CD8-positive, alpha-beta memory T cell (primary cell): ENCODE measurements around the gene PHF20. TPM values are rescaled to one million over a fixed set of nuclear protein-coding genes. Genes with fewer than 3 reads are reported as not detected.
A peak's percentile ranks its signal among the peaks of the same experiment; 100 is the strongest.

ENCODE experiments used
- CTCF ChIA-PET: fragments of 350-600 bp; sonication (Branson Sonifier 250); formaldehyde crosslinking; loops from one replicate; lab custom pipeline; 2021; ENCODE audit warnings: antibody characterized with exemption; lab: Charles Lee
- POLR2A ChIA-PET: fragments of 350-600 bp; sonication (Branson Sonifier 250); formaldehyde crosslinking; loops from one replicate; lab custom pipeline; 2021; ENCODE audit warnings: antibody characterized with exemption; lab: Charles Lee
- DNase-seq, 5 donors: peaks; one replicate each; pipeline versions ENCODE4 v3.0.0 to v3.0.0-alpha.2; 2020 to 2022; ENCODE audit warnings: mixed read lengths in 1 of 5
- H3K27ac ChIP-seq: one replicate; pipeline ENCODE4 v1.7.0; 2013; ENCODE audit warnings: low read depth, mild to moderate bottlenecking, low read length, moderate library complexity
- H3K27me3 ChIP-seq: 2 replicates; pipeline ENCODE4 v1.7.0; 2013; ENCODE audit warnings: low read length, mild to moderate bottlenecking; ENCODE audit not compliant: insufficient read depth, poor library complexity, severe bottlenecking
- H3K36me3 ChIP-seq: 2 replicates; pipeline ENCODE4 v1.7.0; 2013; ENCODE audit warnings: mild to moderate bottlenecking, low read length, moderate library complexity; ENCODE audit not compliant: insufficient read depth
- H3K4me1 ChIP-seq: 2 replicates; pipeline ENCODE4 v1.7.0; 2013; ENCODE audit warnings: mild to moderate bottlenecking, low read length, moderate library complexity; ENCODE audit not compliant: insufficient read depth
- H3K4me3 ChIP-seq: 2 replicates; pipeline ENCODE4 v1.7.0; 2013; ENCODE audit warnings: mild to moderate bottlenecking, low read length
- H3K9me3 ChIP-seq: 2 replicates; pipeline ENCODE4 v1.7.0; 2013; ENCODE audit warnings: mild to moderate bottlenecking, low read length
- H3K27ac Mint-ChIP-seq, 8 donors: one replicate each; pipeline ENCODE4 v1.8.0; 2020 to 2021; ENCODE audit warnings: mixed read lengths in 8 of 8, mild to moderate bottlenecking in 6 of 8, inconsistent platforms in 3 of 8, moderate library complexity in 3 of 8
- H3K27me3 Mint-ChIP-seq, 2 donors: one replicate each; pipeline ENCODE4 v1.8.0; 2020 to 2021; ENCODE audit warnings: mixed read lengths in 2 of 2, mild to moderate bottlenecking in 1 of 2, moderate library complexity in 1 of 2
- H3K36me3 Mint-ChIP-seq, 3 donors: one replicate each; pipeline ENCODE4 v1.8.0; 2020 to 2021; ENCODE audit warnings: mixed read lengths in 3 of 3, inconsistent platforms in 1 of 3, mild to moderate bottlenecking in 1 of 3
- H3K4me1 Mint-ChIP-seq, 3 donors: one replicate each; pipeline ENCODE4 v1.8.0; 2020 to 2021; ENCODE audit warnings: mixed read lengths in 3 of 3, inconsistent platforms in 1 of 3, mild to moderate bottlenecking in 1 of 3
- H3K4me3 Mint-ChIP-seq, 7 donors: one replicate each; pipeline ENCODE4 v1.8.0; 2020 to 2021; ENCODE audit warnings: mixed read lengths in 7 of 7, mild to moderate bottlenecking in 6 of 7, moderate library complexity in 4 of 7, inconsistent platforms in 2 of 7
- H3K9me3 Mint-ChIP-seq, 5 donors: one replicate each; pipeline ENCODE4 v1.8.0; 2020 to 2022; ENCODE audit warnings: mixed read lengths in 5 of 5, mild to moderate bottlenecking in 3 of 5, moderate library complexity in 2 of 5, inconsistent platforms in 1 of 5
- polyA plus RNA-seq: library from polyadenylated mRNA; unstranded; fragments of 300-500 nt; fragmentation: Illumina TruSeq; gene quantifications from one replicate; pipeline ENCODE4 v1.2.3, GENCODE V29; 2021
- total RNA-seq, 2 experiments: library from RNA; stranded (reverse); gene quantifications; one replicate each; pipeline ENCODE4 v1.2.3, GENCODE V29; 2021

The PHF20 gene
- total and polyA plus RNA-seq, 3 experiments from 2014 or later = 53.9 to 124 (median 54.3) TPM

DNA sequence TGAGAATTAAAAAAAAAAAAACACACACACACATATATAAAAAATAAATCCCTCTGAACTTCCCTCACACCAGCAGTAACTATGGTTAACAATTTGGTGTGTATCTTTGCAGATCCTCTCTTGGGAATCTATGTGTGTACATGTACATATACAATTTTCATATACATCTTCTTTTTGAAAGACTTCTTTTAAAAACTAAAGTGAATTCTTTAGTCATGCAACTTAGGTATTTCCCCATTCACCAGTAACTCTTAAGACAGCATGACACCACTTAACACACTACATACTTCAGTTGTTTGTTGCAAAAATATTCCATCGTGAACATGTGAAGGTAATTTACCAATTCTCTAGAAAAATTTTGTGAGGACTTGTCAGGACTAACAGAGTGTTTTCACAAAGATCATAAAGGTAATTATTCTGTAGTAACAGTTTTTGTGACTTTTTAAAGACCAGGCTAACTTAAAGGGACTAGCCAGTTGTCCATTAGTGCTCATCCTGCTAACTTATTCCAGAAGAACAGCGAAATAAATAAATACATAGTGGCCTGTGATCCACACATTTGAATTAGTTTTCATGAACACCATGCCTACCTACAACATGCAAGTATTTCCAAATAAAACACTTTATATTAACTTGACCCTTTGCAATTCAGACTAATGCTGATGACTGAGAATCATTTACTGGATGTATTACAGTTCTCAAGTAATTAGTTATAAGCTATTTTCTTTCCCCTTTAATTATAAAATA is 41.8 kb upstream of the PHF20 start:
- H3K4me1 Mint-ChIP-seq = peaks cover 60 to 72% (median 71%) of the 10 kb centered on the region in 3 donors
- DNase-seq = no peak
- peak overlapping the region in 4 of 7 donors; percentile 38 to 57 (median 44) for H3K4me3 Mint-ChIP-seq
- H3K4me1 ChIP-seq = peaks cover 51% of the 10 kb centered on the region
- H3K36me3 ChIP-seq = peaks cover 89% of the 10 kb centered on the region
- ChIA-PET POLR2A (interaction anchor here (2.2 kb wide), 1 partner anchor 12 kb away, joined by 7 read pairs; the partner anchor contains the start of gene RBM39), CTCF (interaction anchor here (1.1 to 1.9 kb wide), 2 partner anchors 10 to 12 kb away, joined by 4 to 7 read pairs; partner anchors contain the start of gene RBM39)
- H3K27me3 Mint-ChIP-seq = peaks cover 0 to 3% of the 10 kb centered on the region in 2 donors
- H3K9me3 Mint-ChIP-seq = no peaks in the 10 kb centered on the region
- H3K27ac ChIP-seq = no peak overlapping the region
- no peaks in the 10 kb centered on the region for H3K9me3 ChIP-seq
- H3K36me3 Mint-ChIP-seq = peaks cover 9 to 89% (median 26%) of the 10 kb centered on the region in 3 donors
- peak overlapping the region in 4 of 8 donors; percentile 39 to 73 (median 62) for H3K27ac Mint-ChIP-seq
- no peak overlapping the region for H3K4me3 ChIP-seq
- no peaks in the 10 kb centered on the region for H3K27me3 ChIP-seq

DNA sequence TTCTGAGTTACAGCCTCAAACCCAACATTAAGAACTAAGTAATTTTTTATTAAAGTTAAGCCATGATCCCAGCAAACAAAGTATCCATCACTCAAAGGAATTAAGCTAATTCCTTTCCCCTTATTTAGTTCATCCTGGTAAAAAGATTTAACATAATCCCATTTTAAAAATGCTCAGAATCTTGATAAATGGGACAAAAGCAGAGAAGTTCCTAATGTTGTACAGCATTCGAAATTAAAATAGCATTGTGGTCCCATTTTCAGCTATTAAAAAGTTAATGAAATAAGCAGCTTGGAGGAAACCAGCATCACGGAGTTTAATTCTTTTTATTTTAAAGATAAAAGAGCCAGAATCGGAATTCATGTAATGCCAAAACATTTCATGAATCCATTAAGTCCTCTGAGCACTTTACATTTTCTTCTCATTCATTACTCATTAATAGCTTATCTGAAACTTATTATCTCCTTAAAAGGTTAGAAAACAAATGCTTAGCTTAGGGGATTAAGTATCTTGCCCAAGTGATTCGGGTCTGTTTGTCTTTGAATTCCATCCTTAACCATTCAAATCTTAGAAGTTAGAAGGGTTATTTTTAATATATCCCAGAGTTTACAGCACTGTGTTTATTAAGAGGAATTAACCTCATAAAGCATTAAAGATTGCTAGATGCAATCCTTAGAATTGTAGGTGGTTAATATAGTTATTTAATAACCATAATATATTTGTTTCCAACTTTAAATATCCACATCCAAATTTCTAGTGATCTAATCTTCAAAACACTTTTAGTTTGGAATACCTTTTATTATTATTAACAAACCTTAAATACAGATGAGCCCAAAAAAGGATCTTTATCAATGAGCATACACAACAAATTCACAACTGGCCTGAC is 41.0 kb upstream of the PHF20 start:
- POLR2A ChIA-PET = interaction anchor here (0.6 to 2.2 kb wide), 3 partner anchors 8 to 23 kb away, joined by 3 to 7 read pairs (median 3); partner anchors contain the start of gene RBM39
- H3K27me3 ChIP-seq = no peaks in the 10 kb centered on the region
- H3K4me3 ChIP-seq = no peak overlapping the region
- no peaks in the 10 kb centered on the region for H3K9me3 Mint-ChIP-seq
- H3K36me3 ChIP-seq = peaks cover 90% of the 10 kb centered on the region
- no peak for DNase-seq
- H3K27me3 Mint-ChIP-seq = peaks cover 0 to 3% of the 10 kb centered on the region in 2 donors
- no peak overlapping the region for H3K27ac Mint-ChIP-seq
- peak overlapping the region in 3 of 7 donors; percentile 41 to 57 (median 51) for H3K4me3 Mint-ChIP-seq
- H3K4me1 ChIP-seq = peaks cover 59% of the 10 kb centered on the region
- CTCF ChIA-PET = interaction anchor here (1.1 to 1.9 kb wide), 2 partner anchors 9 to 11 kb away, joined by 4 to 7 read pairs; partner anchors contain the start of gene RBM39
- no peaks in the 10 kb centered on the region for H3K9me3 ChIP-seq
- peaks cover 5 to 89% (median 25%) of the 10 kb centered on the region in 3 donors for H3K36me3 Mint-ChIP-seq
- peaks cover 62 to 75% (median 75%) of the 10 kb centered on the region in 3 donors for H3K4me1 Mint-ChIP-seq
- H3K27ac ChIP-seq = no peak overlapping the region

DNA sequence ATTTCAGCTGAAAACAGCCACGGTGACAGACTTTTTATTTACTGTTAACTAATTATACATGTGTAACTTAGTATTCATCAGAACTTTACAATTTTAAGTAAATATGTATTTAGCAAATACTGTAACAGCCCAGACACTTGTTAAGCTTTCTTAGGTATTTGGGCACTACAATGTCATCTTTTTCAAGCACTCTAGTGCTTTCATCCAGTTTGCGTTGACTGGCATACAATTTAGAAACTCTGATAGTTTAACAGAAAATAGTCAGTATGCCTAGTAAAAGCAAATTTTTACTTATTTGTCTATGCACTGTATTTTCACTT is 40.4 kb upstream of the PHF20 start:
- H3K27me3 ChIP-seq = no peaks in the 10 kb centered on the region
- H3K9me3 Mint-ChIP-seq = no peaks in the 10 kb centered on the region
- no peaks in the 10 kb centered on the region for H3K9me3 ChIP-seq
- H3K4me3 ChIP-seq = no peak overlapping the region
- H3K36me3 Mint-ChIP-seq = peaks cover 10 to 91% (median 22%) of the 10 kb centered on the region in 3 donors
- peak overlapping the region in 3 of 8 donors; percentile 49 to 96 (median 68) for H3K27ac Mint-ChIP-seq
- POLR2A ChIA-PET = interaction anchor here (0.6 to 2.2 kb wide), 3 partner anchors 9 to 24 kb away, joined by 3 to 7 read pairs (median 3); partner anchors contain the start of gene RBM39
- peak overlapping the region in 3 of 7 donors; percentile 39 to 75 (median 51) for H3K4me3 Mint-ChIP-seq
- peaks cover 90% of the 10 kb centered on the region for H3K36me3 ChIP-seq
- CTCF ChIA-PET = interaction anchor here (1.1 kb wide), 1 partner anchor 8 kb away, joined by 4 read pairs; no protein-coding TSS in a partner anchor
- H3K27ac ChIP-seq = no peak overlapping the region
- H3K4me1 Mint-ChIP-seq = peaks cover 64 to 80% (median 78%) of the 10 kb centered on the region in 3 donors
- H3K4me1 ChIP-seq = peaks cover 65% of the 10 kb centered on the region
- DNase-seq = no peak
- H3K27me3 Mint-ChIP-seq = peaks cover 0 to 3% of the 10 kb centered on the region in 2 donors

DNA sequence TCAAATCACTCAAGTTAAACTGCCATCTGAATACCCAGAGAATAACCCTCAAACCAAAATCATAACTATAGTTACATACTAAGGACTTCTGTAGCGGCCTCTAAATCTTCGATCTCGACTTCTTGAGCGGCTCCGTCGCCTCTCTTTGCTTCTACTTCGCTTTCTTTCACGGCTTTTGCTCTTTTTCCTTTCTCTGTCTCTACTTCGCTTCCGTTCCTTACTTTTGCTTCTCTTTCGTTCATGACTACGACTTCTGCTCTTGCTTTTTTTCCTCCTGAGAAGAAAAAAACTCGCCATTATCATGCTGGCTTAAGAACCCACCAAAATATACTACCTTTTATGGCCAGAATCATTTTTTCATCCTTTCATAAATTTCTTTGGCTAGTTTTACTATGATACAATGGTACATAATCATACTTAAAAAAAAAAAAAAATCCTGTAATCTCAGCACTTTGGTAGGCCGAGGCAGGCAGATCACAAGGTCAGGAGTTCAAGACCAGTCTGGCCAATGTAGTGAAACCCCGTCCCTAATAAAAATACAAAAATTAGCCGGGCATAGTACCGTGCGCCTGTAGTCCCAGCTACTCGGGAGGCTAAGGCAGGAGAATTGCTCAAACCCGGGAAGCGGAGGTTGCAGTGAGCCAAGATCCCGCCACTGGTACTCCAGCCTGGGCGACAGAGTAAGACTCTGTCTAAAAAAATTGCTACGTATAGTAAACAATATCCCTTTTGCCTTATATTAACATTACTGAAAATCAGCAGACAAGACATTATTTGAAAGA is 39.8 kb upstream of the PHF20 start:
- peak overlapping the region in 6 of 8 donors; percentile 12 to 96 (median 58) for H3K27ac Mint-ChIP-seq
- ChIA-PET POLR2A (no interaction called here), CTCF (no interaction called here)
- H3K4me3 Mint-ChIP-seq = peak overlapping the region; percentile 12 to 75 (median 34)
- no peak overlapping the region for H3K27ac ChIP-seq
- H3K27me3 ChIP-seq = no peaks in the 10 kb centered on the region
- H3K36me3 ChIP-seq = peaks cover 86% of the 10 kb centered on the region
- H3K4me3 ChIP-seq = no peak overlapping the region
- DNase-seq = no peak
- no peaks in the 10 kb centered on the region for H3K9me3 ChIP-seq
- H3K9me3 Mint-ChIP-seq = no peaks in the 10 kb centered on the region
- H3K4me1 ChIP-seq = peaks cover 70% of the 10 kb centered on the region
- peaks cover 0 to 3% of the 10 kb centered on the region in 2 donors for H3K27me3 Mint-ChIP-seq
- H3K4me1 Mint-ChIP-seq = peaks cover 64 to 77% (median 75%) of the 10 kb centered on the region in 3 donors
- peaks cover 10 to 86% (median 22%) of the 10 kb centered on the region in 3 donors for H3K36me3 Mint-ChIP-seq

DNA sequence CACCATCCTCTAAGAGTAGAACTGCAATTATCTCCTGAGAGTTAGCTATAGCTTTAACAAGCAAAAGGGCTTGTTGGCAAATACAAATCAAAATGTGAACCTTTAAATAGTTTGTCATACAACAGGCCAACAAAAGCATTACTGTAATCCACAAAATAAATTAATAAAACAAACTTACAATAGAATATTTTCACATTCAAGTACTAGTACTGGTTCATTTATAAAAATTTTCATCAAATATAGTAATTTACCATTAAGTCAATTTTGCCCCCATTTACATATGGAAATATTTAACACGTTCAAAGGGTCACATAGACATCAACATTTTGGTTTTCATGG is 39.2 kb upstream of the PHF20 start:
- Mint-ChIP-seq H3K9me3 (no peaks in the 10 kb centered on the region), H3K36me3 (peaks cover 10 to 86% (median 22%) of the 10 kb centered on the region in 3 donors), H3K4me3 (peak overlapping the region in 5 of 7 donors; percentile 34 to 61 (median 54)), H3K27ac (peak overlapping the region in 3 of 8 donors; percentile 38 to 82 (median 49)), H3K4me1 (peaks cover 64 to 79% (median 75%) of the 10 kb centered on the region in 3 donors), H3K27me3 (peaks cover 0 to 3% of the 10 kb centered on the region in 2 donors)
- Histone ChIP-seq H3K4me3 (no peak overlapping the region), H3K27ac (no peak overlapping the region), H3K9me3 (no peaks in the 10 kb centered on the region), H3K36me3 (peaks cover 81% of the 10 kb centered on the region), H3K27me3 (no peaks in the 10 kb centered on the region), H3K4me1 (peaks cover 72% of the 10 kb centered on the region)
- CTCF ChIA-PET = no interaction called here
- POLR2A ChIA-PET = no interaction called here
- DNase-seq = no peak

DNA sequence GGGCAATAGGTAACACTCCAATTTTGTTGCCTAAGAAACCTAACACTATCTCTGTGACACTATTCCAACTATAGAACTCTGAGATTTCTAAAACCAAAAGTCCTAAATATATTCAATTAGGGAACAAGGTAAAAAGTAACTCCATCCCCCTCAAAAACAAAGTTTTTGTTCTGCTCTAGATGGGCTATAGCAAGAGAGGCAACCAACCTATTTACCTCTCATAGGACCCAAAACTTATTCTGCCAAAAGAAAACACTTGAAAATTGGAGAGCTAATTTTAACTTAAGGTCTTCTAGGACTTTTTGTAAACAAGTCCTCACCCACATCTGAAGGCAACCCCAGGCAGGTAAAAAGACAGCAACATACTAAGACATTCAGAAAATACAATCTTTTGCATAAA is 37.4 kb upstream of the PHF20 start:
- H3K4me1 Mint-ChIP-seq = peaks cover 75 to 92% (median 87%) of the 10 kb centered on the region in 3 donors

More for the DNA sequence above, 37.4 kb upstream of the PHF20 start:
- peaks cover 88% of the 10 kb centered on the region for H3K4me1 ChIP-seq
- DNase-seq = no peak
- no peak overlapping the region for H3K4me3 ChIP-seq
- peaks cover 78% of the 10 kb centered on the region for H3K36me3 ChIP-seq
- Mint-ChIP-seq H3K27me3 (peaks cover 0 to 3% of the 10 kb centered on the region in 2 donors), H3K4me3 (peak overlapping the region; percentile 9 to 71 (median 38)), H3K36me3 (peaks cover 20 to 87% (median 30%) of the 10 kb centered on the region in 3 donors), H3K9me3 (no peaks in the 10 kb centered on the region), H3K27ac (peak overlapping the region in 7 of 8 donors; percentile 11 to 87 (median 49))
- no peak overlapping the region for H3K27ac ChIP-seq
- ChIA-PET CTCF (interaction anchor here (1.1 kb wide), 1 partner anchor 13 kb away, joined by 3 read pairs; no protein-coding TSS in a partner anchor), POLR2A (interaction anchor here (1.6 kb wide), 1 partner anchor 9 kb away, joined by 5 read pairs; no protein-coding TSS in a partner anchor)
- H3K27me3 ChIP-seq = no peaks in the 10 kb centered on the region
- no peaks in the 10 kb centered on the region for H3K9me3 ChIP-seq
